Measurements from ENCODE around the gene TRIM44.
"Not testable (repeated sequence)": the region's sequence is repeated elsewhere in the genome, so short reads cannot be mapped to it uniquely, and the experiment has no call there.

DNA sequence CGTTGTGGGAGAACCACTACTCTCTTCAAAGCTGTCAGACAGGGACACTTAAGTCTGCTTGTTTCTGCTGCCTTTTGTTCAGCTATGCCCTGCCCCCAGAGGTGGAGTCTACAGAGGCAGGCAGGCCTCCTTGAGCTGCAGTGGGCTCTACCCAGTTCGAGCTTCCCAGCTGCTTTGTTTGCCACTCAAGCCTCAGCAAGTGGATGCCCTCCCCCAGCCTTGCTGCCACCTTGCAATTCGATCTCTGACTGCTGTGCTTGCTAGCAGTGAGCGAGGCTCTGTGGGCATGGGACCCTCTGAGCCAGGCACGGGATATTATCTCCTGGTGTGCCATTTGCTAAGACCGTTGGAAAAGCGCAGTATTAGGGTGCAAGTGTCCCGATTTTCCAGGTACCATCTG is 116.4 kb downstream of the TRIM44 start:
- TF ChIP-seq, protein P1, sequence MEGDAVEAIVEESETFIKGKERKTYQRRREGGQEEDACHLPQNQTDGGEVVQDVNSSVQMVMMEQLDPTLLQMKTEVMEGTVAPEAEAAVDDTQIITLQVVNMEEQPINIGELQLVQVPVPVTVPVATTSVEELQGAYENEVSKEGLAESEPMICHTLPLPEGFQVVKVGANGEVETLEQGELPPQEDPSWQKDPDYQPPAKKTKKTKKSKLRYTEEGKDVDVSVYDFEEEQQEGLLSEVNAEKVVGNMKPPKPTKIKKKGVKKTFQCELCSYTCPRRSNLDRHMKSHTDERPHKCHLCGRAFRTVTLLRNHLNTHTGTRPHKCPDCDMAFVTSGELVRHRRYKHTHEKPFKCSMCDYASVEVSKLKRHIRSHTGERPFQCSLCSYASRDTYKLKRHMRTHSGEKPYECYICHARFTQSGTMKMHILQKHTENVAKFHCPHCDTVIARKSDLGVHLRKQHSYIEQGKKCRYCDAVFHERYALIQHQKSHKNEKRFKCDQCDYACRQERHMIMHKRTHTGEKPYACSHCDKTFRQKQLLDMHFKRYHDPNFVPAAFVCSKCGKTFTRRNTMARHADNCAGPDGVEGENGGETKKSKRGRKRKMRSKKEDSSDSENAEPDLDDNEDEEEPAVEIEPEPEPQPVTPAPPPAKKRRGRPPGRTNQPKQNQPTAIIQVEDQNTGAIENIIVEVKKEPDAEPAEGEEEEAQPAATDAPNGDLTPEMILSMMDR (IDR thresholded peaks at IDR 0.05), result not testable (repeated sequence)
- not testable (repeated sequence) for TF ChIP-seq POLR2A (IDR thresholded peaks at IDR 0.05)
